K562 (cell line): Measurements from ENCODE around the gene P4HB. TPM values are rescaled to one million over a fixed set of nuclear protein-coding genes. Genes with fewer than 3 reads are reported as not detected.

ENCODE experiments used
- BDP1 ChIP-seq: IDR thresholded peaks from 3 replicates; pipeline ENCODE4 v1.6.1; 2011; ENCODE audit not compliant: insufficient read length, insufficient read depth
- E2F1 ChIP-seq: sonication (generic); formaldehyde crosslinking; IDR thresholded peaks from 2 replicates; pipeline ENCODE4 v1.8.1; 2023; ENCODE audit warnings: mild to moderate bottlenecking, missing genetic modification reagents, moderate library complexity
- FIP1L1 ChIP-seq: fragments of 200-400 bp; formaldehyde crosslinking; IDR thresholded peaks from 2 replicates; pipeline ENCODE4 v1.6.1; 2018; ENCODE audit warnings: mild to moderate bottlenecking, low read depth, low read length; ENCODE audit not compliant: poor library complexity, severe bottlenecking
- NFE2 ChIP-seq: IDR thresholded peaks from 2 replicates; pipeline ENCODE4 v1.6.1; 2014; ENCODE audit warnings: antibody characterized with exemption, low read depth
- POLR2G ChIP-seq: fragments of 200-400 bp; formaldehyde crosslinking; IDR thresholded peaks from 2 replicates; pipeline ENCODE4 v1.6.1; 2017; ENCODE audit warnings: low read depth, mild to moderate bottlenecking, antibody characterized with exemption, low read length, moderate library complexity
- RB1 ChIP-seq: fragments of 450-650 bp; IDR thresholded peaks from 2 replicates; pipeline ENCODE4 v1.6.1; 2017; ENCODE audit warnings: low read depth, mild to moderate bottlenecking
- STAT6 ChIP-seq: sonication (generic); formaldehyde crosslinking; IDR thresholded peaks from 2 replicates; pipeline ENCODE4 v1.8.1; 2023; ENCODE audit warnings: mild to moderate bottlenecking, missing genetic modification reagents
- TEAD1 ChIP-seq, 2 experiments: fragments of 450-650 bp in 1 of 2; sonication (generic) in 1 of 2; formaldehyde crosslinking; IDR thresholded peaks; 2 replicates each; pipeline versions ENCODE4 v1.4.0 to v1.8.0; 2020 to 2022; ENCODE audit warnings: mild to moderate bottlenecking in 2 of 2, missing genetic modification reagents in 1 of 2
- TGIF2 ChIP-seq: sonication (generic); formaldehyde crosslinking; IDR thresholded peaks from 2 replicates; pipeline ENCODE4 v1.8.1; 2022; ENCODE audit warnings: mild to moderate bottlenecking, missing genetic modification reagents, moderate library complexity
- ZNF3 ChIP-seq: fragments of 250-450 bp; sonication (Bioruptor Pico); IDR thresholded peaks from 2 replicates; pipeline ENCODE4 v1.5.0; 2021; ENCODE audit warnings: mild to moderate bottlenecking, moderate library complexity
- polyA plus RNA-seq, 8 experiments: library from polyadenylated mRNA; depleted of rRNA in 4 of 8; stranded (reverse) in 5 of 8; unstranded in 3 of 8; fragments of >200 nt; fragmentation: Nextera tagmentation in 2 of 8; fragmentation: Illumina TruSeq in 1 of 8; extraction: Ambion mirVana in 2 of 8; extraction: Trizol in 1 of 8; gene quantifications; 2 replicates each; pipeline versions ENCODE4 v1.2.1 to v1.2.3, GENCODE V29; 2011 to 2014; ENCODE audit warnings: inconsistent platforms in 1 of 8, missing spikeins in 1 of 8
- total RNA-seq, 7 experiments: library from RNA; depleted of rRNA in 6 of 7; stranded (reverse); fragments of >200 nt in 6 of 7; fragmentation: Illumina TruSeq in 2 of 7; extraction: Trizol in 2 of 7; gene quantifications; 2 replicates each; pipeline versions ENCODE4 v1.2.1 to v1.2.3, GENCODE V29; 2011 to 2021; ENCODE audit warnings: low replicate concordance in 1 of 7
- TF ChIP-seq, protein P1 (sequence below): fragments of 450-650 bp; IDR thresholded peaks from 2 replicates; pipeline ENCODE4 v1.6.1; 2016; ENCODE audit warnings: low read depth

Gene P4HB
- total and polyA plus RNA-seq, 9 of the 15 experiments (the other 6 are each of a cell fraction or from before 2014, with no cell fraction given): 4.4 to 645 (median 325) TPM

DNA sequence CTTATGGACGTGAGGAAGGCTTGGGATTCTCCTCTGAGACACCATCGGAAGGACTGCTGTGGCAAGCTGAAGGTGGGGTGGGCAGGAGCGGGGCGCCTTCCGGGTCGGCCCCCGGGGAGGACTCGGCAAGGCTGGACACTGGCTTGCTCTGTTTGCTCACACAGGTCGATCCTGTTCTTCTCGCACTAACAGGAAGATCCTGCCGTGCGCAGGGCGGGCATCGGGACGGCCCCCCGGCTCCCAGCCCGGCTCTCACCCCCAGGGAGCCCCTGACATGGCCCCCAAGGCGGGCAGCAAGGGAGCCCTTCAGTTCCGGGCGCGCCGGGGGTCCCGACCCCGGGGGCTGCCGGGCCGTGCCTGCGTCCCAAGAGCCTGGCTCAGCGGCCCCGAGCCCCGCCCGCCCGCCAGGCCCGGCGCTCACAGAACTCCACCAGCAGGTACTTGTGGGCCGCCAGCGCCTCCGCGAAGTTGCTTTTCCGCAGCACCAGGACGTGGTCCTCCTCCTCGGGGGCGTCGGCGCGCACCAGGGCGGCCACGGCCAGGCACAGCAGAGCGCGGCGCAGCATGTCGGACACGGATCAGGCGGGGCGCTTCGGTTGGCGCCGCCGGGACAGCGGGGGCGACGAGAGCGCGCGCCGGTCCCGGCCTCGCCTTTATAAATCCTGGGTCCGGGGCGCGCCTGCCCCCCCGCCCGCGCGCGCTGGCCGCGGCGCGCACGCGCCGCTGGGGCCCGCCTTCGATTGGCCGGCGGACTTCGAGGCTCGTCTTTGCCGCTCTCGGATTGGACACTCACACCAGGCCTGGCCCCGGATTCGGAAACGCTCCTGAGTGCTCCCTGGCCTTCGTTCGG is at the start of gene P4HB (continued):
- TF ChIP-seq TEAD1 (CRISPR knock-in tag; IDR thresholded peaks at IDR 0.05) (0 out of 4 replicates have a peak, but pooled peaks of 1 of the 2 experiments have one; percentile 54), RB1 (peak; percentile 96), BDP1 (no peak), ZNF3 (CRISPR knock-in tag) (no peak), FIP1L1 (peak; percentile 88), STAT6 (CRISPR knock-in tag) (0 out of 2 replicates have a peak, but pooled peaks have one; percentile 9), TGIF2 (CRISPR knock-in tag) (0 out of 2 replicates have a peak, but pooled peaks have one; percentile 54), POLR2G (peak; percentile 94), E2F1 (CRISPR knock-in tag) (peak; percentile 67; the same call in 1 of the 2 replicates), NFE2 (no peak)
- TF ChIP-seq, protein P1, sequence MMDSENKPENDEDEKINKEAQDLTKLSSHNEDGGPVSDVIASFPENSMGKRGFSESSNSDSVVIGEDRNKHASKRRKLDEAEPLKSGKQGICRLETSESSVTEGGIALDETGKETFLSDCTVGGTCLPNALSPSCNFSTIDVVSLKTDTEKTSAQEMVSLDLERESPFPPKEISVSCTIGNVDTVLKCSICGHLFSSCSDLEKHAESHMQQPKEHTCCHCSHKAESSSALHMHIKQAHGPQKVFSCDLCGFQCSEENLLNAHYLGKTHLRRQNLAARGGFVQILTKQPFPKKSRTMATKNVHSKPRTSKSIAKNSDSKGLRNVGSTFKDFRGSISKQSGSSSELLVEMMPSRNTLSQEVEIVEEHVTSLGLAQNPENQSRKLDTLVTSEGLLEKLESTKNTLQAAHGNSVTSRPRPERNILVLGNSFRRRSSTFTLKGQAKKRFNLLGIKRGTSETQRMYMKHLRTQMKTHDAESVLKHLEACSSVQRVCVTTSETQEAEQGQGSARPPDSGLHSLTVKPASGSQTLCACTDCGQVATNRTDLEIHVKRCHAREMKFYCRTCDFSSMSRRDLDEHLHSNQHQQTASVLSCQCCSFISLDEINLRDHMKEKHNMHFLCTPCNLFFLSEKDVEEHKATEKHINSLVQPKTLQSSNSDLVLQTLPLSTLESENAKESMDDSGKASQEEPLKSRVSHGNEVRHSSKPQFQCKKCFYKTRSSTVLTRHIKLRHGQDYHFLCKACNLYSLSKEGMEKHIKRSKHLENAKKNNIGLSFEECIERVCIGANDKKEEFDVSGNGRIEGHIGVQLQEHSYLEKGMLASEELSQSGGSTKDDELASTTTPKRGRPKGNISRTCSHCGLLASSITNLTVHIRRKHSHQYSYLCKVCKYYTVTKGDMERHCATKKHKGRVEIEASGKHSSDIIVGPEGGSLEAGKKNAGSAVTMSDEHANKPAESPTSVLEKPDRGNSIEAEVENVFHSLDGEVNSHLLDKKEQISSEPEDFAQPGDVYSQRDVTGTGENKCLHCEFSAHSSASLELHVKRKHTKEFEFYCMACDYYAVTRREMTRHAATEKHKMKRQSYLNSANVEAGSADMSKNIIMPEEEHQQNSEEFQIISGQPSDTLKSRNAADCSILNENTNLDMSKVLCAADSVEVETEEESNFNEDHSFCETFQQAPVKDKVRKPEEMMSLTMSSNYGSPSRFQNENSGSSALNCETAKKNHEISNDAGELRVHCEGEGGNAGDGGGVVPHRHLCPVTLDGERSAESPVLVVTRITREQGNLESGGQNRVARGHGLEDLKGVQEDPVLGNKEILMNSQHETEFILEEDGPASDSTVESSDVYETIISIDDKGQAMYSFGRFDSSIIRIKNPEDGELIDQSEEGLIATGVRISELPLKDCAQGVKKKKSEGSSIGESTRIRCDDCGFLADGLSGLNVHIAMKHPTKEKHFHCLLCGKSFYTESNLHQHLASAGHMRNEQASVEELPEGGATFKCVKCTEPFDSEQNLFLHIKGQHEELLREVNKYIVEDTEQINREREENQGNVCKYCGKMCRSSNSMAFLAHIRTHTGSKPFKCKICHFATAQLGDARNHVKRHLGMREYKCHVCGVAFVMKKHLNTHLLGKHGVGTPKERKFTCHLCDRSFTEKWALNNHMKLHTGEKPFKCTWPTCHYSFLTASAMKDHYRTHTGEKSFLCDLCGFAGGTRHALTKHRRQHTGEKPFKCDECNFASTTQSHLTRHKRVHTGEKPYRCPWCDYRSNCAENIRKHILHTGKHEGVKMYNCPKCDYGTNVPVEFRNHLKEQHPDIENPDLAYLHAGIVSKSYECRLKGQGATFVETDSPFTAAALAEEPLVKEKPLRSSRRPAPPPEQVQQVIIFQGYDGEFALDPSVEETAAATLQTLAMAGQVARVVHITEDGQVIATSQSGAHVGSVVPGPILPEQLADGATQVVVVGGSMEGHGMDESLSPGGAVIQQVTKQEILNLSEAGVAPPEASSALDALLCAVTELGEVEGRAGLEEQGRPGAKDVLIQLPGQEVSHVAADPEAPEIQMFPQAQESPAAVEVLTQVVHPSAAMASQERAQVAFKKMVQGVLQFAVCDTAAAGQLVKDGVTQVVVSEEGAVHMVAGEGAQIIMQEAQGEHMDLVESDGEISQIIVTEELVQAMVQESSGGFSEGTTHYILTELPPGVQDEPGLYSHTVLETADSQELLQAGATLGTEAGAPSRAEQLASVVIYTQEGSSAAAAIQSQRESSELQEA: no peak
